Muscle layer of duodenum (tissue), 2 donors: ENCODE measurements around the gene SCAI.
"Not testable (repeated sequence)": the region's sequence is repeated elsewhere in the genome, so short reads cannot be mapped to it uniquely, and the experiment has no call there.

Experiments
- H3K27ac ChIP-seq: one replicate; pipeline ENCODE4 v1.7.0; 2013; ENCODE audit warnings: mild to moderate bottlenecking, low read length
- H3K27me3 ChIP-seq: one replicate; pipeline ENCODE4 v1.7.0; 2013; ENCODE audit warnings: low read depth, mild to moderate bottlenecking, control low read depth, low read length
- H3K36me3 ChIP-seq, 2 donors: one replicate each; pipeline ENCODE4 v1.7.0; 2013; ENCODE audit warnings: low read length in 2 of 2, control low read depth in 1 of 2, mild to moderate bottlenecking in 1 of 2; ENCODE audit not compliant: insufficient read depth in 2 of 2, control insufficient read depth in 1 of 2
- H3K4me1 ChIP-seq, 2 donors: one replicate each; pipeline ENCODE4 v1.7.0; 2013; ENCODE audit warnings: low read length in 2 of 2, mild to moderate bottlenecking in 2 of 2, control low read depth in 1 of 2, moderate library complexity in 1 of 2; ENCODE audit not compliant: insufficient read depth in 2 of 2, control insufficient read depth in 1 of 2
- H3K4me3 ChIP-seq, 2 donors: one replicate each; pipeline ENCODE4 v1.7.0; 2013; ENCODE audit warnings: low read length in 2 of 2, low read depth in 1 of 2, mild to moderate bottlenecking in 1 of 2
- H3K9me3 ChIP-seq, 2 donors: one replicate each; pipeline ENCODE4 v1.7.0; 2013; ENCODE audit warnings: low read length in 2 of 2, control low read depth in 1 of 2, mild to moderate bottlenecking in 1 of 2; ENCODE audit not compliant: control insufficient read depth in 1 of 2
- donor health status: healthy.

Gene SCAI

GRCh38 chr9:125126019-125126746 lies 17.1 kb downstream of the SCAI start:
- H3K4me3 ChIP-seq = no peak overlapping the region
- H3K27me3 ChIP-seq = no peaks in the 10 kb centered on the region
- no peaks in the 10 kb centered on the region for H3K36me3 ChIP-seq
- no peak overlapping the region for H3K27ac ChIP-seq
- H3K9me3 ChIP-seq = no peaks in the 10 kb centered on the region
- peaks cover 0 to 9% of the 10 kb centered on the region in 2 donors for H3K4me1 ChIP-seq

- no peaks in the 10 kb centered on the region for H3K27me3 ChIP-seq
- no peak overlapping the region for H3K4me3 ChIP-seq
- peaks cover 0 to 9% of the 10 kb centered on the region in 2 donors for H3K4me1 ChIP-seq
- H3K9me3 ChIP-seq = no peaks in the 10 kb centered on the region
- H3K36me3 ChIP-seq = no peaks in the 10 kb centered on the region
- H3K27ac ChIP-seq = no peak overlapping the region
These were observed 17.8 kb downstream of the SCAI start for GRCh38 chr9:125125523-125125922.

- Histone ChIP-seq H3K4me1 (peaks cover 0 to 7% of the 10 kb centered on the region in 2 donors), H3K27me3 (no peaks in the 10 kb centered on the region), H3K36me3 (peaks cover 0 to 3% of the 10 kb centered on the region in 2 donors), H3K4me3 (no peak overlapping the region), H3K27ac (no peak overlapping the region), H3K9me3 (no peaks in the 10 kb centered on the region)
These were observed 22.2 kb downstream of the SCAI start for GRCh38 chr9:125121146-125121545.

- peaks cover 0 to 3% of the 10 kb centered on the region in 2 donors for H3K36me3 ChIP-seq
- no peak overlapping the region for H3K27ac ChIP-seq
- H3K9me3 ChIP-seq = no peaks in the 10 kb centered on the region
- H3K27me3 ChIP-seq = no peaks in the 10 kb centered on the region
- no peak overlapping the region for H3K4me3 ChIP-seq
- no peaks in the 10 kb centered on the region for H3K4me1 ChIP-seq
These were observed 23.6 kb downstream of the SCAI start for GRCh38 chr9:125119643-125120286.

- not testable (repeated sequence) for H3K27me3 ChIP-seq, H3K27ac ChIP-seq, H3K36me3 ChIP-seq, H3K4me1 ChIP-seq, H3K4me3 ChIP-seq, H3K9me3 ChIP-seq
These were observed 24.6 kb downstream of the SCAI start for GRCh38 chr9:125118696-125119095.

- H3K27me3 ChIP-seq, H3K4me1 ChIP-seq, H3K27ac ChIP-seq, H3K4me3 ChIP-seq, H3K36me3 ChIP-seq: not testable (repeated sequence)
- H3K9me3 ChIP-seq = peaks cover 0 to 10% of the 10 kb centered on the region in 2 donors
These were observed 28.8 kb downstream of the SCAI start for GRCh38 chr9:125114503-125114902.

- Histone ChIP-seq H3K36me3 (no peaks in the 10 kb centered on the region), H3K9me3 (peaks cover 0 to 10% of the 10 kb centered on the region in 2 donors), H3K4me1 (no peaks in the 10 kb centered on the region), H3K27ac (no peak overlapping the region), H3K4me3 (no peak overlapping the region), H3K27me3 (no peaks in the 10 kb centered on the region)
These were observed 32.9 kb downstream of the SCAI start for GRCh38 chr9:125110464-125110863.

GRCh38 chr9:125108541-125108940 lies 34.8 kb downstream of the SCAI start:
- H3K9me3 ChIP-seq = peaks cover 0 to 10% of the 10 kb centered on the region in 2 donors
- not testable (repeated sequence) for H3K27ac ChIP-seq, H3K4me1 ChIP-seq, H3K36me3 ChIP-seq, H3K4me3 ChIP-seq, H3K27me3 ChIP-seq

GRCh38 chr9:125106285-125106893 lies 36.9 kb downstream of the SCAI start:
- no peaks in the 10 kb centered on the region for H3K36me3 ChIP-seq
- H3K27me3 ChIP-seq = no peaks in the 10 kb centered on the region
- no peak overlapping the region for H3K27ac ChIP-seq
- no peak overlapping the region for H3K4me3 ChIP-seq
- H3K9me3 ChIP-seq = peaks cover 0 to under 1% of the 10 kb centered on the region in 2 donors
- H3K4me1 ChIP-seq = peaks cover 0 to 6% of the 10 kb centered on the region in 2 donors

- Histone ChIP-seq H3K9me3 (no peaks in the 10 kb centered on the region), H3K4me1 (peaks cover 0 to 6% of the 10 kb centered on the region in 2 donors), H3K4me3 (no peak overlapping the region), H3K36me3 (no peaks in the 10 kb centered on the region), H3K27ac (no peak overlapping the region), H3K27me3 (no peaks in the 10 kb centered on the region)
These were observed 39.4 kb downstream of the SCAI start for GRCh38 chr9:125103770-125104460.

GRCh38 chr9:125103021-125103420 lies 40.3 kb downstream of the SCAI start:
- Histone ChIP-seq H3K9me3 (no peaks in the 10 kb centered on the region), H3K27ac (no peak overlapping the region), H3K4me3 (no peak overlapping the region), H3K27me3 (no peaks in the 10 kb centered on the region), H3K4me1 (peaks cover 0 to 6% of the 10 kb centered on the region in 2 donors), H3K36me3 (no peaks in the 10 kb centered on the region)
